ENCODE data around the gene TEX53. TPM values are rescaled to one million over a fixed set of nuclear protein-coding genes. Genes with fewer than 3 reads are reported as not detected.

TEX53 gene
- total and polyA plus RNA-seq, 10 of the 15 experiments (the other 5 are each of a cell fraction or from before 2014, with no cell fraction given): not detected

DNA sequence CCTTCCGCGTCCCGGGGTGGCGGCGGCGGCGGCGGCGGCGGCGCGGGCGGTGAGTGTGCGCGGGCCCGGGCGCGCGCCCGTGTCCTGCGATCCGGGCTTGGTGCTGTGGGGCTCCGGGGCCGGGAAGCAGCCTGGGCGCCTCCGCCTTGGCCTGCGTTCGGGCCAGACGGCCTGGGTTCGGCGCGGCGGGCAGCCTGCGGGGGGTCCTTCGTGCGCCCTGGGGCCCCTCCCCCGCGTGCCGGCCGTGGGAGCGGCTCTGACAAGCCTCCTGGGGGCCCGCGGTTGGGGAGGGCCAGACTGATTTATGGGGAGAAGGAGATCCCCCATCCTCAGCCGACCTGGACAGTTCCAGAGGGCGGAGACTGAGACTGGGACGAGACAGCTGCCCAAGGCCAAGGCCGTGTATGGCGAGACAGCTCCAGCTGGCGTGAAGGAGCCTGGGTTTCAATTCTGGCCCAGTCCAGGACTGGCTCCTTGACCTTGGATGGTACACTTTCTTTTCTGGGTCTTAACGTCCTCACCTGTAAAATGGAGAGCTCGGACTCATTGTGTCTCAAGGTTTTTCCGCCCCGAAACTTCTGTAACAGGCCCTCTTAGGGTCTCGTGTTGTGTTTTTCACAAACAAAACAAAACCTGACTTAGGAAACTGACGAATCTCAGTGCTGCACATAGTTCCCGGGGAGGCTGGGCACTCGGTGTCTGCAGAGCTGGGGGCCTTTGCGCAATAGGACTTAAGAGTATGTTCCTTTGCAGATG is 45.9 kb downstream of the TEX53 start:
- Histone ChIP-seq H3K9me3 (replicated peaks; ENCODE audit: control insufficient read depth, insufficient read depth, low read length) (no peaks in the 10 kb centered on the region), H3K79me2 (ENCODE audit: control insufficient read depth, insufficient read depth, low read length) (peaks cover 67% of the 10 kb centered on the region), H3K9ac (ENCODE audit: control insufficient read depth, insufficient read depth, low read length) (peak overlapping the region; percentile 95), H3K4me1 (ENCODE audit: control insufficient read depth, insufficient read depth, low read length) (peaks cover 63% of the 10 kb centered on the region), H3K4me3 (peak overlapping the region; percentile 95), H2AFZ (ENCODE audit: control insufficient read depth, low read depth, low read length) (peak overlapping the region; percentile 58), H3K4me2 (ENCODE audit: control insufficient read depth, insufficient read depth) (peak overlapping the region; percentile 100), H3K36me3 (ENCODE audit: control insufficient read depth in 2 of 2, insufficient read depth in 2 of 2, low read length in 1 of 2) (no peaks in the 10 kb centered on the region; a peak in 1 of 4 replicates), H3K27me3 (replicated peaks in 1 of 2; ENCODE audit: control insufficient read depth in 2 of 2, insufficient read depth in 2 of 2, low read length in 1 of 2) (no peaks in the 10 kb centered on the region), H4K20me1 (ENCODE audit: control insufficient read depth, insufficient read depth) (no peaks in the 10 kb centered on the region), H3K27ac (ENCODE audit: control insufficient read depth, insufficient read depth) (peak overlapping the region; percentile 98)
- ATAC-seq (peak; percentile 20), FAIRE-seq (no peak), DNase-seq (ENCODE audit: low read depth, low spot score) (no peak)
- 1% methylated on average over 34 of the region's 58 CpGs for WGBS (ENCODE audit: insufficient coverage, insufficient replicate concordance, low lambda C conversion rate, missing lambda C conversion rate)
- ChIA-PET RAD21 (ENCODE audit: unreplicated experiment) (interaction anchor here (0.8 to 5.1 kb wide), 11 partner anchors 8 to 227 kb away, joined by 3 to 40 read pairs (median 5); partner anchors contain the start of genes AKNA and ATP6V1G1), CTCF (interaction anchor here (0.7 to 2.5 kb wide), 10 partner anchors 8 to 227 kb away, joined by 3 to 19 read pairs (median 4); partner anchors contain the start of gene ATP6V1G1), SMC1A (ENCODE audit: uncharacterized antibody, unreplicated experiment) (interaction anchor here (0.7 to 4.5 kb wide), 9 partner anchors 8 to 226 kb away, joined by 3 to 28 read pairs (median 5); partner anchors contain the start of gene ATP6V1G1), POLR2A (interaction anchor here (0.5 to 4.4 kb wide), 15 partner anchors 8 to 226 kb away, joined by 3 to 30 read pairs (median 6); partner anchors contain the start of genes AKNA and ATP6V1G1)
- in situ Hi-C loops (cut with MboI) (loop anchor here (5.0 kb wide), 1 partner anchor 224 kb away; the partner anchor contains the start of gene AKNA), intact Hi-C loops (cut with micrococcal nuclease; ENCODE audit: unreplicated experiment) (loop anchor here (5.0 kb wide), 2 partner anchors 41 to 224 kb away; partner anchors contain the start of gene AKNA)
- BruUV-seq (replicated peaks): no TSS peak
- TF ChIP-seq, protein P1, sequence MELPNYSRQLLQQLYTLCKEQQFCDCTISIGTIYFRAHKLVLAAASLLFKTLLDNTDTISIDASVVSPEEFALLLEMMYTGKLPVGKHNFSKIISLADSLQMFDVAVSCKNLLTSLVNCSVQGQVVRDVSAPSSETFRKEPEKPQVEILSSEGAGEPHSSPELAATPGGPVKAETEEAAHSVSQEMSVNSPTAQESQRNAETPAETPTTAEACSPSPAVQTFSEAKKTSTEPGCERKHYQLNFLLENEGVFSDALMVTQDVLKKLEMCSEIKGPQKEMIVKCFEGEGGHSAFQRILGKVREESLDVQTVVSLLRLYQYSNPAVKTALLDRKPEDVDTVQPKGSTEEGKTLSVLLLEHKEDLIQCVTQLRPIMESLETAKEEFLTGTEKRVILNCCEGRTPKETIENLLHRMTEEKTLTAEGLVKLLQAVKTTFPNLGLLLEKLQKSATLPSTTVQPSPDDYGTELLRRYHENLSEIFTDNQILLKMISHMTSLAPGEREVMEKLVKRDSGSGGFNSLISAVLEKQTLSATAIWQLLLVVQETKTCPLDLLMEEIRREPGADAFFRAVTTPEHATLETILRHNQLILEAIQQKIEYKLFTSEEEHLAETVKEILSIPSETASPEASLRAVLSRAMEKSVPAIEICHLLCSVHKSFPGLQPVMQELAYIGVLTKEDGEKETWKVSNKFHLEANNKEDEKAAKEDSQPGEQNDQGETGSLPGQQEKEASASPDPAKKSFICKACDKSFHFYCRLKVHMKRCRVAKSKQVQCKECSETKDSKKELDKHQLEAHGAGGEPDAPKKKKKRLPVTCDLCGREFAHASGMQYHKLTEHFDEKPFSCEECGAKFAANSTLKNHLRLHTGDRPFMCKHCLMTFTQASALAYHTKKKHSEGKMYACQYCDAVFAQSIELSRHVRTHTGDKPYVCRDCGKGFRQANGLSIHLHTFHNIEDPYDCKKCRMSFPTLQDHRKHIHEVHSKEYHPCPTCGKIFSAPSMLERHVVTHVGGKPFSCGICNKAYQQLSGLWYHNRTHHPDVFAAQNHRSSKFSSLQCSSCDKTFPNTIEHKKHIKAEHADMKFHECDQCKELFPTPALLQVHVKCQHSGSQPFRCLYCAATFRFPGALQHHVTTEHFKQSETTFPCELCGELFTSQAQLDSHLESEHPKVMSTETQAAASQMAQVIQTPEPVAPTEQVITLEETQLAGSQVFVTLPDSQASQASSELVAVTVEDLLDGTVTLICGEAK (IDR thresholded peaks at IDR 0.05; ENCODE audit: borderline replicate concordance): no peak
- TF ChIP-seq NFXL1 (IDR thresholded peaks at IDR 0.05; ENCODE audit: borderline replicate concordance) (no peak), RB1 (IDR thresholded peaks at IDR 0.05; ENCODE audit: borderline replicate concordance) (no peak; the same call in 1 of the 2 replicates), CREM (IDR thresholded peaks at IDR 0.05; ENCODE audit: low read depth) (no peak), JUNB (IDR thresholded peaks at IDR 0.05) (no peak), IKZF1 (conservative IDR thresholded peaks at IDR 0.05) (peak; percentile 81), CHD4 (IDR thresholded peaks at IDR 0.05) (no peak), EZH2 (IDR thresholded peaks at IDR 0.05; ENCODE audit: borderline replicate concordance, control insufficient read depth, low read depth, low read length) (no peak)
- TF ChIP-seq, protein P2, sequence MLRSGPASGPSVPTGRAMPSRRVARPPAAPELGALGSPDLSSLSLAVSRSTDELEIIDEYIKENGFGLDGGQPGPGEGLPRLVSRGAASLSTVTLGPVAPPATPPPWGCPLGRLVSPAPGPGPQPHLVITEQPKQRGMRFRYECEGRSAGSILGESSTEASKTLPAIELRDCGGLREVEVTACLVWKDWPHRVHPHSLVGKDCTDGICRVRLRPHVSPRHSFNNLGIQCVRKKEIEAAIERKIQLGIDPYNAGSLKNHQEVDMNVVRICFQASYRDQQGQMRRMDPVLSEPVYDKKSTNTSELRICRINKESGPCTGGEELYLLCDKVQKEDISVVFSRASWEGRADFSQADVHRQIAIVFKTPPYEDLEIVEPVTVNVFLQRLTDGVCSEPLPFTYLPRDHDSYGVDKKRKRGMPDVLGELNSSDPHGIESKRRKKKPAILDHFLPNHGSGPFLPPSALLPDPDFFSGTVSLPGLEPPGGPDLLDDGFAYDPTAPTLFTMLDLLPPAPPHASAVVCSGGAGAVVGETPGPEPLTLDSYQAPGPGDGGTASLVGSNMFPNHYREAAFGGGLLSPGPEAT (IDR thresholded peaks at IDR 0.05; ENCODE audit: low read depth): no peak; the same call in 1 of the 2 replicates
- TF ChIP-seq, protein P3, sequence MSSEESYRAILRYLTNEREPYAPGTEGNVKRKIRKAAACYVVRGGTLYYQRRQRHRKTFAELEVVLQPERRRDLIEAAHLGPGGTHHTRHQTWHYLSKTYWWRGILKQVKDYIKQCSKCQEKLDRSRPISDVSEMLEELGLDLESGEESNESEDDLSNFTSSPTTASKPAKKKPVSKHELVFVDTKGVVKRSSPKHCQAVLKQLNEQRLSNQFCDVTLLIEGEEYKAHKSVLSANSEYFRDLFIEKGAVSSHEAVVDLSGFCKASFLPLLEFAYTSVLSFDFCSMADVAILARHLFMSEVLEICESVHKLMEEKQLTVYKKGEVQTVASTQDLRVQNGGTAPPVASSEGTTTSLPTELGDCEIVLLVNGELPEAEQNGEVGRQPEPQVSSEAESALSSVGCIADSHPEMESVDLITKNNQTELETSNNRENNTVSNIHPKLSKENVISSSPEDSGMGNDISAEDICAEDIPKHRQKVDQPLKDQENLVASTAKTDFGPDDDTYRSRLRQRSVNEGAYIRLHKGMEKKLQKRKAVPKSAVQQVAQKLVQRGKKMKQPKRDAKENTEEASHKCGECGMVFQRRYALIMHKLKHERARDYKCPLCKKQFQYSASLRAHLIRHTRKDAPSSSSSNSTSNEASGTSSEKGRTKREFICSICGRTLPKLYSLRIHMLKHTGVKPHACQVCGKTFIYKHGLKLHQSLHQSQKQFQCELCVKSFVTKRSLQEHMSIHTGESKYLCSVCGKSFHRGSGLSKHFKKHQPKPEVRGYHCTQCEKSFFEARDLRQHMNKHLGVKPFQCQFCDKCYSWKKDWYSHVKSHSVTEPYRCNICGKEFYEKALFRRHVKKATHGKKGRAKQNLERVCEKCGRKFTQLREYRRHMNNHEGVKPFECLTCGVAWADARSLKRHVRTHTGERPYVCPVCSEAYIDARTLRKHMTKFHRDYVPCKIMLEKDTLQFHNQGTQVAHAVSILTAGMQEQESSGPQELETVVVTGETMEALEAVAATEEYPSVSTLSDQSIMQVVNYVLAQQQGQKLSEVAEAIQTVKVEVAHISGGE (CRISPR knock-in tag; IDR thresholded peaks at IDR 0.05): no peak

Measured in GM12878 (cell line).